HEK293 (cell line): ENCODE results near the gene DIPK1C.

ENCODE experiments used
- CTCF ChIA-PET: fragments of 350-600 bp; formaldehyde crosslinking; extraction: SDS; loops from one replicate; lab custom pipeline; 2021; ENCODE audit warnings: antibody characterized with exemption; lab: Yijun Ruan, JAX
- POLR2A ChIA-PET: fragments of 300-600 bp; formaldehyde crosslinking; extraction: SDS; loops from one replicate; lab custom pipeline; 2020; ENCODE audit warnings: antibody characterized with exemption, inconsistent platforms; lab: Yijun Ruan, JAX
- H3K27ac ChIP-seq: fragments of 200-500 bp; sonication (Bioruptor generic); 2 replicates; pipeline ENCODE4 v1.5.1; 2014; ENCODE audit warnings: low read depth, low read length, control low read depth, inconsistent platforms; ENCODE audit errors: extremely low read depth
- H3K36me3 ChIP-seq, 2 experiments: fragments of 200-500 bp in 1 of 2; sonication (Bioruptor generic) in 1 of 2; 1 replicate in 1 of 2; 2 replicates in 1 of 2; pipeline ENCODE4 v1.5.1; 2014 to 2017; ENCODE audit warnings: inconsistent platforms in 2 of 2, low read length in 2 of 2; ENCODE audit not compliant: control insufficient read depth in 2 of 2, insufficient read depth in 1 of 2
- H3K4me1 ChIP-seq: fragments of 200-500 bp; sonication (Bioruptor generic); 2 replicates; pipeline ENCODE4 v1.5.1; 2014; ENCODE audit warnings: mild to moderate bottlenecking, low read length, inconsistent platforms; ENCODE audit not compliant: control insufficient read depth, insufficient read depth
- H3K4me3 ChIP-seq: 2 replicates; pipeline ENCODE4 v1.5.1; 2011; ENCODE audit warnings: low read depth, mild to moderate bottlenecking, control low read depth, low read length, moderate library complexity
- H3K9me3 ChIP-seq: fragments of 200-500 bp; sonication (Bioruptor generic); 2 replicates; pipeline ENCODE4 v1.5.1; 2014; ENCODE audit warnings: low read depth, low read length, inconsistent platforms; ENCODE audit not compliant: control insufficient read depth, insufficient read depth
- EGR2 ChIP-seq: fragments of 450-650 bp; formaldehyde crosslinking; IDR thresholded peaks from 2 replicates; pipeline ENCODE4 v1.5.1; 2016; ENCODE audit warnings: low read depth, missing biosample characterization, missing genetic modification characterization
- HOXA7 ChIP-seq: sonication (generic); formaldehyde crosslinking; IDR thresholded peaks from 2 replicates; pipeline ENCODE4 v1.8.1; 2022; ENCODE audit warnings: missing genetic modification reagents, borderline replicate concordance
- OVOL3 ChIP-seq: fragments of 450-650 bp; formaldehyde crosslinking; IDR thresholded peaks from 2 replicates; pipeline ENCODE4 v1.5.1; 2016; ENCODE audit warnings: missing biosample characterization, missing genetic modification characterization
- ZBTB10 ChIP-seq: fragments of 450-650 bp; formaldehyde crosslinking; IDR thresholded peaks from 2 replicates; pipeline ENCODE4 v1.5.1; 2016; ENCODE audit warnings: missing biosample characterization, missing genetic modification characterization
- ZBTB26 ChIP-seq: fragments of 450-650 bp; formaldehyde crosslinking; optimal IDR thresholded peaks from 2 replicates; pipeline ENCODE3; 2016; ENCODE audit warnings: missing biosample characterization, mild to moderate bottlenecking, missing genetic modification characterization
- ZBTB44 ChIP-seq: fragments of 450-650 bp; IDR thresholded peaks from 2 replicates; pipeline ENCODE4 v1.5.1; 2018; ENCODE audit warnings: missing biosample characterization, mild to moderate bottlenecking, missing genetic modification characterization
- ZEB2 ChIP-seq: fragments of 450-650 bp; formaldehyde crosslinking; IDR thresholded peaks from 2 replicates; pipeline ENCODE4 v1.5.1; 2016; ENCODE audit warnings: missing biosample characterization, missing genetic modification characterization
- ZFHX2 ChIP-seq: fragments of 450-650 bp; formaldehyde crosslinking; conservative IDR thresholded peaks from 2 replicates; pipeline ENCODE4 v1.5.1; 2016; ENCODE audit warnings: missing biosample characterization, missing genetic modification characterization
- ZIC2 ChIP-seq: fragments of 450-650 bp; formaldehyde crosslinking; IDR thresholded peaks from 2 replicates; pipeline ENCODE4 v1.5.1; 2016; ENCODE audit warnings: missing biosample characterization, missing genetic modification characterization
- ZNF133 ChIP-seq: fragments of 450-650 bp; formaldehyde crosslinking; IDR thresholded peaks from 2 replicates; pipeline ENCODE4 v1.5.1; 2016; ENCODE audit warnings: missing biosample characterization, missing genetic modification characterization
- ZNF148 ChIP-seq: fragments of 450-650 bp; formaldehyde crosslinking; IDR thresholded peaks from 2 replicates; pipeline ENCODE4 v1.5.0; 2017; ENCODE audit warnings: missing biosample characterization, missing genetic modification characterization, borderline replicate concordance
- ZNF202 ChIP-seq: fragments of 450-650 bp; formaldehyde crosslinking; IDR thresholded peaks from 2 replicates; pipeline ENCODE4 v1.5.1; 2016; ENCODE audit warnings: missing biosample characterization, missing genetic modification characterization, borderline replicate concordance
- ZNF266 ChIP-seq: fragments of 450-650 bp; formaldehyde crosslinking; IDR thresholded peaks from 2 replicates; pipeline ENCODE4 v1.5.1; 2016; ENCODE audit warnings: missing biosample characterization, missing genetic modification characterization, low read depth
- ZNF354C ChIP-seq: fragments of 450-650 bp; formaldehyde crosslinking; IDR thresholded peaks from 2 replicates; pipeline ENCODE4 v1.5.1; 2016; ENCODE audit warnings: missing biosample characterization, missing genetic modification characterization, low read depth, borderline replicate concordance
- ZNF398 ChIP-seq: fragments of 450-650 bp; formaldehyde crosslinking; IDR thresholded peaks from 2 replicates; pipeline ENCODE4 v1.5.1; 2017; ENCODE audit warnings: missing biosample characterization, missing genetic modification characterization
- ZNF404 ChIP-seq: fragments of 450-650 bp; formaldehyde crosslinking; IDR thresholded peaks from 2 replicates; pipeline ENCODE4 v1.5.1; 2017; ENCODE audit warnings: missing biosample characterization, missing genetic modification characterization
- ZNF473 ChIP-seq: fragments of 450-650 bp; formaldehyde crosslinking; IDR thresholded peaks from 2 replicates; pipeline ENCODE4 v1.5.1; 2017; ENCODE audit warnings: missing biosample characterization, missing genetic modification characterization
- ZNF48 ChIP-seq: fragments of 450-650 bp; formaldehyde crosslinking; IDR thresholded peaks from 2 replicates; pipeline ENCODE4 v1.5.1; 2016; ENCODE audit warnings: missing biosample characterization, missing genetic modification characterization
- ZNF560 ChIP-seq: fragments of 450-650 bp; formaldehyde crosslinking; IDR thresholded peaks from 2 replicates; pipeline ENCODE4 v1.5.1; 2017; ENCODE audit warnings: missing biosample characterization, missing genetic modification characterization, borderline replicate concordance
- ZNF621 ChIP-seq: fragments of 450-650 bp; formaldehyde crosslinking; IDR thresholded peaks from 2 replicates; pipeline ENCODE4 v1.5.1; 2017; ENCODE audit warnings: missing biosample characterization, missing genetic modification characterization
- ZSCAN23 ChIP-seq: fragments of 450-650 bp; formaldehyde crosslinking; IDR thresholded peaks from 2 replicates; pipeline ENCODE4 v1.5.1; 2016; ENCODE audit warnings: missing biosample characterization, missing genetic modification characterization

The DIPK1C gene

GRCh38 chr18:74492259-74492658 lies 35.2 kb upstream of the DIPK1C start (continued):
- no peak for TF ChIP-seq ZNF148 (tag by site-specific recombination)
- TF ChIP-seq ZBTB26 (tag by site-specific recombination): no peak
- TF ChIP-seq ZNF202 (tag by site-specific recombination): no peak
- TF ChIP-seq ZIC2 (tag by site-specific recombination): no peak
- TF ChIP-seq ZNF473 (tag by site-specific recombination): no peak

- CTCF ChIA-PET: interaction anchor here (0.7 to 1.0 kb wide), 2 partner anchors 40 to 148 kb away, joined by 3 read pairs; no protein-coding TSS in a partner anchor
- no peaks in the 10 kb centered on the region for H3K9me3 ChIP-seq
- H3K36me3 ChIP-seq: no peaks in the 10 kb centered on the region
- POLR2A ChIA-PET: no interaction called here
- no peak overlapping the region for H3K4me3 ChIP-seq
- no peak for TF ChIP-seq ZSCAN23 (tag by site-specific recombination)
- no peak for TF ChIP-seq ZNF621
- TF ChIP-seq ZNF48 (tag by site-specific recombination): no peak
- no peak for TF ChIP-seq OVOL3 (tag by site-specific recombination)
- TF ChIP-seq ZNF354C: no peak
- no peak for TF ChIP-seq HOXA7 (CRISPR knock-in tag)
- TF ChIP-seq ZFHX2 (tag by site-specific recombination): no peak
- no peak for TF ChIP-seq ZBTB10 (tag by site-specific recombination)
- no peak for TF ChIP-seq ZEB2
- TF ChIP-seq EGR2: no peak
- TF ChIP-seq ZBTB44: no peak
- no peak for TF ChIP-seq ZNF404 (tag by site-specific recombination)
- TF ChIP-seq, all 188 proteins: peak for 0
- H3K4me1 ChIP-seq: no peaks in the 10 kb centered on the region
- H3K27ac ChIP-seq: no peak overlapping the region
Measured at GRCh38 chr18:74489676-74490075, 32.6 kb upstream of the DIPK1C start.

- Histone ChIP-seq H3K4me3 (no peak overlapping the region), H3K9me3 (no peaks in the 10 kb centered on the region), H3K4me1 (no peaks in the 10 kb centered on the region), H3K27ac (no peak overlapping the region), H3K36me3 (no peaks in the 10 kb centered on the region)
- ChIA-PET POLR2A (interaction anchor here (0.6 kb wide), 1 partner anchor 258 kb away, joined by 6 read pairs; no protein-coding TSS in a partner anchor), CTCF (no interaction called here)
- TF ChIP-seq ZNF133 (tag by site-specific recombination) (no peak), ZNF266 (no peak), ZNF398 (tag by site-specific recombination) (no peak), ZNF560 (no peak)
Measured at GRCh38 chr18:74488864-74489263, 31.8 kb upstream of the DIPK1C start.
